Heart left ventricle (tissue), 13 donors: ENCODE measurements around the gene FSD1.

Source experiments
- CTCF ChIP-seq, 12 donors: fragments of 200-600 bp; sonication (generic) in 4 of 12; IDR thresholded peaks; one replicate each; pipeline versions ENCODE4 v1.5.0 to v1.8.0; 2018 to 2022; ENCODE audit warnings: antibody characterized with exemption in 12 of 12, mild to moderate bottlenecking in 5 of 12
- POLR2A ChIP-seq, 2 donors: fragments of 450-650 bp; IDR thresholded peaks; one replicate each; pipeline ENCODE4 v1.6.1; 2017; ENCODE audit warnings: antibody characterized with exemption in 2 of 2, mild to moderate bottlenecking in 2 of 2, moderate library complexity in 2 of 2
- donor health status: ischemic (EF 13 %, LVEDD 7.1; RV severe dilation, severe dysfunction).
- donor health status: DM: no; HTN: yes; CAD: no.
- donor health status: DM: no; HTN: no; CAD: no.
- donor health status: ischemic (EF 25% LVEDD 6.9; RV normal size, moderate dysfunction).
- donor health status: ischemic (EF 25% LVEDD 5.7; RV mildly dilated, moderate dysfunction).
- donor health status: ischemic (EF 35%, LVEDD 5.7; RV mildly dilated, moderate dysfunction).
- donor health status: nonischemic (EF 11% LVEDD 7.7; RV severe dilation, severe dysfunction).
- donor health status: DM: yes; HTN: yes; CAD: no.
- donor health status: PGD.
- donor health status: ischemic (EF 29% LVEDD 5.4; RV normal size, mild dysfunction).
- donor health status: nonischemic (EF 23%, LVEDD 6.1; RV moderate dilation, normal function).

GRCh38 chr19:4256563-4256962 lies 47.8 kb upstream of the FSD1 start:
- TF ChIP-seq POLR2A (IDR thresholded peaks at IDR 0.05) (no peak), CTCF (IDR thresholded peaks at IDR 0.05) (no peak)
